Bronchus fibroblast of lung (primary cell): Measurements from ENCODE around the gene ARMCX6. TPM values are rescaled to one million over a fixed set of nuclear protein-coding genes. Genes with fewer than 3 reads are reported as not detected.

ENCODE experiments used
- total RNA-seq: library from RNA; depleted of rRNA; stranded (reverse); fragments of >200 nt; gene quantifications from 2 replicates; pipeline ENCODE4 v1.2.3, GENCODE V29; 2015

ARMCX6 gene
- total RNA-seq: 20.1 and 30.3 TPM in 2 replicates

DNA sequence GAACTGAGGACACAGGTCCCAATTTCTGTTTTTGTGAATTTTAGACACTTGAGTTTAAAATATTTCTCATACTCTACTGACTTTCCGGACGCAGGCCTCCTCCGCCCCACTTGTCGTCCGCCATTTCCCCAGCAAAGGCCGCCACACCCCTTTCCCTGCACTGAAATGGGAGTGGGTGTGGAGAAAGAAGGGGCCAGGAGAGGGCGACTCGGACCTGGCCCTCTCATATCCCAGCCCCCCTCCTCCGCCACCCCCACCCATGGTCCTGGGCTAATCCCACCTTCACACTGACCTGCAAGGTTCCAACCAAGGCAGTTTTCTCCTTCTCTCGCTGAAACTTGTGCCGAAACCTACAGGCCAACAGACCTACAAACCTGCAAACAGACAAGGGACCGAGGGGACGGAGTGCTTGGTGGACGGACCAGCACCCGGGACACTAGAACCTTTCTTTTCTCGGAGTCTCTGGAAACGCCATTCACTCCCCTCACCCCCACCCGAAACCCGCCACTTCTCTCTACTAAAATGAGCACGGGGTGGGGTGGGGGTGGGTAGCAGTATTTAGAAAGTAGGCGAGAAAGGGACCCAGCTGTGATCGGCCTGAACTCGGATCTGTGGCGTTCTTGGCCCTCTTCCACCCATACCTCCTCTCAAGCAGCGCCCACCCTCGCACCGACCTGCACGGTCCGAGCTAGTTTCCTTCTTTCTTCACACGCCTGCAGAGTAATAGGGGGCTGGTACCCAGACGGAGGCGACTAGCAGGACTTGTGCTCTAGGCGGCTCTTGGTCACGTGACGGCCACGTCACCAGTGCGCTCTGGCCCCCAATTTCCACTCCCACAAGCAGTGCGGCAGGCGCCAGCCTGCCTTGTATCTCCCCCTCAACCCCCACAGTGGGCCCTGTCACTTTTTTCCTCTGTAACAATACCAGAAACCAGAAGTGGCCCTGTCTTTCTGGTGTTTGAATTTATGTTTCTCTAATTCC, at the start of gene ARMCX6:
TSS of gene ARMCX6 (minus strand) at position 790 of the 981 bp plus-strand sequence. CDS start 1,380 bp downstream, outside the sequence.

GRCh38 chrX:101659601-101660063, 41.8 kb upstream of the ARMCX6 start, which contains the start of gene ARMCX2:
TSS of gene ARMCX2 (minus strand) at chrX:101659850. CDS start at chrX:101657588, 2,262 bp downstream.

Other genes starting within 250 kb of the ARMCX6 start
- gene BTK, start 231.8 kb downstream of the ARMCX6 start, total RNA-seq: not detected in 2 replicates
- gene RPL36A, start 227.0 kb downstream of the ARMCX6 start, total RNA-seq: 3,269 and 3,654 TPM in 2 replicates
- 32.9 and 33.5 TPM in 2 replicates for gene GLA, start 210.1 kb downstream of the ARMCX6 start, total RNA-seq
- 42.4 and 43.1 TPM in 2 replicates for gene HNRNPH2, start 209.8 kb downstream of the ARMCX6 start, total RNA-seq
- gene ARMCX4, start 132.5 kb downstream of the ARMCX6 start, total RNA-seq: 0.89 and 1.8 TPM in 2 replicates
- 27.5 and 34.6 TPM in 2 replicates for gene ARMCX1, start 67.5 kb downstream of the ARMCX6 start, total RNA-seq
- 22.4 and 26.9 TPM in 2 replicates for gene ARMCX3, start 5.2 kb upstream of the ARMCX6 start, total RNA-seq
- 63.5 and 69.1 TPM in 2 replicates for gene ARMCX2, start 41.9 kb upstream of the ARMCX6 start, total RNA-seq